Measurements from ENCODE around the gene BRSK1.

Gene BRSK1

GRCh38 chr19:55355213-55355821 lies 71.5 kb downstream of the BRSK1 start:
- DNase-seq, result no peak

- no peak for DNase-seq
Measured at GRCh38 chr19:55358493-55358892, 74.7 kb downstream of the BRSK1 start.

- DNase-seq, result no peak
Measured at GRCh38 chr19:55358943-55359908, 75.4 kb downstream of the BRSK1 start.

DNA sequence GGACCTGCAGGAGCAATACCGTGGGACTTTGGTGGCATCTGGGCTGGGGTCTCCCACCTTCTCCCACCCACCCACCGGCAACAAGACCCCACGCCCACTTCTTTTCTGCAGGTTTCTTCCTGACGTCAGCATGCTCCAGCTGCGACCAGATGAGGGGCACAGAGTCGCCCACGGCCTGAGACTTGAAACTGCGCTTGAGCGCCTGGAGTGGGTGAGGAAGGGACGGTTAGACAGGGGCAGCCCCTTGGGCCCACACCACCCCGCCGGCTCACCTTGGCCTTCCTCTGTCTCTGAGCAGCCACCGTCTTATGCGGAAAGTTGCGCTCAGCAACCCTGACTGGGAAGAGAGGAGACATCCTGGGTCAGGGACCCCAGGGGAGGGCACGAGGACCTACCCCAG lies 77.1 kb downstream of the BRSK1 start:
- no peak for DNase-seq

All from stimulated activated CD4-positive, alpha-beta T cell treated with anti-CD3 and anti-CD28 coated beads, Interleukin-1b, Interleukin-23, amount 100 ng/mL, for 48 hours (primary cell).